ENCODE data around the gene SETDB1. TPM values are rescaled to one million over a fixed set of nuclear protein-coding genes. Genes with fewer than 3 reads are reported as not detected.

SETDB1 gene
- total RNA-seq, 1 experiment from 2014 or later = 66.5 TPM

DNA sequence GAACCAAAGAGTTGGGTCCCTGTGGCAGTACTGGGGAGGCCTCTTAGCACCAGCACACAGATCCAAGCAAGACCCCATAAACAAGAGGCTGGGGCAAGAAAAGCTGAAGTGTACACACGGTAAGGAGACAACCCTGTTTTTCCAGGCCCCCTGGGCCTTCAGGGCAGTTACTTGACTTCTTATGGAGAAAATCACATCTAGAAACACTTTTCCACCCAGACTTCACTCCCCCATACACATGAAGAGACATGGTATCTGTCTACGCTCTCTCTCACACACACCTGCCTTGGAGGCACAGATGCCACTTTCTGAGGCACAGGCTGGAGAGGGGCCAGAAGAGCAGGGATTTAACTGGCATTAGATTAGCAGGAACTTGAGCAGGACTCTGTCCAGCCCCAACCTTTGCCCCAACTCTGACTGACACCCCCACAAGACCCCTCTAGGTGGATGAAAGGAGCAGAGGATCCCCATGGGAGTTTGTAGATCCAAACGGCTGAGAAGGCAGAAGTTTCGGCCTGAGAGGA, 46.3 kb downstream of the SETDB1 start:
- Histone ChIP-seq H3K9me3 (ENCODE audit: low read depth, low read length, poor library complexity, severe bottlenecking) (no peaks in the 10 kb centered on the region), H3K36me3 (ENCODE audit: insufficient read depth, low read length, poor library complexity, severe bottlenecking) (peaks cover 17% of the 10 kb centered on the region), H3K4me1 (ENCODE audit: insufficient read depth, low read length, poor library complexity, severe bottlenecking) (peaks cover 37% of the 10 kb centered on the region), H3K4me3 (ENCODE audit: low read depth, low read length, poor library complexity, severe bottlenecking) (peak overlapping the region; percentile 94), H3K27me3 (replicated peaks; ENCODE audit: insufficient read depth, low read depth, low read length, poor library complexity) (no peaks in the 10 kb centered on the region), H3K27ac (ENCODE audit: low read depth, low read length, poor library complexity, severe bottlenecking) (peak overlapping the region; percentile 97)
- no TSS peak for BruUV-seq (replicated peaks)
- intact Hi-C loops (cut with micrococcal nuclease; ENCODE audit: unreplicated experiment) = loop anchor here (10.0 kb wide), 1 partner anchor 408 kb away; no protein-coding TSS in a partner anchor
- ChIA-PET POLR2A (ENCODE audit: low non-redundant PET) (no interaction called here), CTCF (no interaction called here)
- DNase-seq (ENCODE audit: low spot score) = no peak
- TF ChIP-seq EZH2 (IDR thresholded peaks at IDR 0.05; ENCODE audit: borderline replicate concordance, low read depth, low read length, poor library complexity, severe bottlenecking) = no peak
- TF ChIP-seq, protein P1, sequence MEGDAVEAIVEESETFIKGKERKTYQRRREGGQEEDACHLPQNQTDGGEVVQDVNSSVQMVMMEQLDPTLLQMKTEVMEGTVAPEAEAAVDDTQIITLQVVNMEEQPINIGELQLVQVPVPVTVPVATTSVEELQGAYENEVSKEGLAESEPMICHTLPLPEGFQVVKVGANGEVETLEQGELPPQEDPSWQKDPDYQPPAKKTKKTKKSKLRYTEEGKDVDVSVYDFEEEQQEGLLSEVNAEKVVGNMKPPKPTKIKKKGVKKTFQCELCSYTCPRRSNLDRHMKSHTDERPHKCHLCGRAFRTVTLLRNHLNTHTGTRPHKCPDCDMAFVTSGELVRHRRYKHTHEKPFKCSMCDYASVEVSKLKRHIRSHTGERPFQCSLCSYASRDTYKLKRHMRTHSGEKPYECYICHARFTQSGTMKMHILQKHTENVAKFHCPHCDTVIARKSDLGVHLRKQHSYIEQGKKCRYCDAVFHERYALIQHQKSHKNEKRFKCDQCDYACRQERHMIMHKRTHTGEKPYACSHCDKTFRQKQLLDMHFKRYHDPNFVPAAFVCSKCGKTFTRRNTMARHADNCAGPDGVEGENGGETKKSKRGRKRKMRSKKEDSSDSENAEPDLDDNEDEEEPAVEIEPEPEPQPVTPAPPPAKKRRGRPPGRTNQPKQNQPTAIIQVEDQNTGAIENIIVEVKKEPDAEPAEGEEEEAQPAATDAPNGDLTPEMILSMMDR (conservative IDR thresholded peaks at IDR 0.05; ENCODE audit: low read depth, low read length) = no peak

DNA sequence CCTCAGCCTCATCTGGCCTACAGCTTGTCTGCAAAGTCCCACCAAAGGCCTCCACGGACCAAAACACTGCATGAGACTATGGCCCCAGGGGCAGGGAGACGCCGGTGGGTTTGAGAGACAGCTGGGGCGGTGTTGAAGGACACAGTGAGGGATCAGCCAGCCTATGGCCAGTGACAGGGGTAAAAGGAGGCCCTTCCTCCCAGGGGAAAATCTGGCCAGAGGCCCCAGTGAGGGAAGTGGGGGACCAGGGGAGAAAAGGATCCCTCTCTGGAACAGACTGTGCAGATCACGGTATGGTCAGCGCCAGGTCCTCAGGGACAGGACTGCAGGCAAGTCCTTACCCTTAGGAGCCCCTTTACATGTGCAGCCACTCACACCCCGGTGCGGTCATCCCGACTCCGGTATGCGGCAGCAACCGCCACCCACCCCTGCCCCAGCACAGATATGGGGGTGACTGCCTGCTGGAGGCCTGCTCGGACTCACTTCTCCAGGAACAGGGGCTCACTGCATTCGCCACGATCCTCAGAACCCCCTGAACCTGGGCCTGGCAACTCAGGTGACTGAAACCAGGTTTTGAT, 47.2 kb downstream of the SETDB1 start:
- POLR2A ChIA-PET (ENCODE audit: low non-redundant PET) = no interaction called here
- DNase-seq (ENCODE audit: low spot score) = no peak
- H3K27ac ChIP-seq (ENCODE audit: low read depth, low read length, poor library complexity, severe bottlenecking) = peak overlapping the region; percentile 97

DNA sequence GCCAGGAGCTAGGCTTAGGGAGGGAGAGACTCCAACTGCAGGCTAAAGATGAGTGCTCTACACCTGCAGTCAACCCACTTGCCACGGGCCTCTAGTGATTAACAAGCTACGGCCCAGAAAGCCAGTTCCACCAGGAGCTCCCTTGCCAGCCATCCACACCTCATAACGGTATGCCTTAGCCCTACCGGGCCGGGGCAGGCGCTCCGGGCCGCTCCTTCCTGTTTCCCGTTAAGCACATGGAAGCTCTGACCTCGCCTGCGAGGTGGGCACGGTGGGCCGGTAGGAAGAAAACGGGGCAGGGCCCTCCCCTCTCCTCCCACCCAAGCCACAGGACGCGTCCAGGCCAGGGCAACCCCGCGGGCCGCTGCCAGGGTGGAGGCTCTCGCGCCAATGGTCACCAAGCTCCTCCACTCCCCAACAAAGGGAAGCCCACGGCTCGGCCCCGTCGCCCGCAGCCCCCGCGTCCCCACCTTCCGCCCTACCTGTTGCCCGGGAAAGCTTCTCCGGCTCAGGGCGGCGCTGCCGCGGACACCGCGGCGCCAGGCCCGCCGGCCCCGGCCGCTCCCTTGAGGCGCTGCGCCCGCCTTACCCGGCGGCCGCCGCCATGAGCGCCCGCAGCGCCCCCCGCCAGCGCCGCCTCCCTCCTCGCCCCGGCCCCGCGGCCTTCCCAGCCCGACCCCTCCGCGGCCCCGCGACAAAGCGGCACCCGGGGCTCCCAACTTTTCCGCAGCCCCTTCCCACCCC, 47.8 kb downstream of the SETDB1 start:
- BruUV-seq (replicated peaks) = no TSS peak
- peak; percentile 23 for DNase-seq (ENCODE audit: low spot score)
- CTCF ChIA-PET = interaction anchor here (0.5 kb wide), 1 partner anchor 714 kb away, joined by 6 read pairs; no protein-coding TSS in a partner anchor
- no peaks in the 10 kb centered on the region for H3K27me3 ChIP-seq (replicated peaks; ENCODE audit: insufficient read depth, low read depth, low read length, poor library complexity)
- H3K36me3 ChIP-seq (ENCODE audit: insufficient read depth, low read length, poor library complexity, severe bottlenecking) = peaks cover 2% of the 10 kb centered on the region
- intact Hi-C loops (cut with micrococcal nuclease; ENCODE audit: unreplicated experiment) = loop anchor here (10.0 kb wide), 1 partner anchor 409 kb away; no protein-coding TSS in a partner anchor
- TF ChIP-seq, protein P1 (conservative IDR thresholded peaks at IDR 0.05; ENCODE audit: low read depth, low read length) = no peak
- TF ChIP-seq EZH2 (IDR thresholded peaks at IDR 0.05; ENCODE audit: borderline replicate concordance, low read depth, low read length, poor library complexity, severe bottlenecking) = no peak
- H3K27ac ChIP-seq (ENCODE audit: low read depth, low read length, poor library complexity, severe bottlenecking) = peak overlapping the region; percentile 97
- POLR2A ChIA-PET (ENCODE audit: low non-redundant PET) = interaction anchor here (0.6 kb wide), 1 partner anchor 1015 kb away, joined by 3 read pairs; no protein-coding TSS in a partner anchor
- H3K4me1 ChIP-seq (ENCODE audit: insufficient read depth, low read length, poor library complexity, severe bottlenecking) = peaks cover 41% of the 10 kb centered on the region
- no peaks in the 10 kb centered on the region for H3K9me3 ChIP-seq (ENCODE audit: low read depth, low read length, poor library complexity, severe bottlenecking)
- peak overlapping the region; percentile 94 for H3K4me3 ChIP-seq (ENCODE audit: low read depth, low read length, poor library complexity, severe bottlenecking)

More for the DNA sequence above, 47.2 kb downstream of the SETDB1 start:
- Histone ChIP-seq H3K4me3 (ENCODE audit: low read depth, low read length, poor library complexity, severe bottlenecking) (peak overlapping the region; percentile 94), H3K36me3 (ENCODE audit: insufficient read depth, low read length, poor library complexity, severe bottlenecking) (peaks cover 8% of the 10 kb centered on the region), H3K4me1 (ENCODE audit: insufficient read depth, low read length, poor library complexity, severe bottlenecking) (peaks cover 40% of the 10 kb centered on the region), H3K27me3 (replicated peaks; ENCODE audit: insufficient read depth, low read depth, low read length, poor library complexity) (no peaks in the 10 kb centered on the region), H3K9me3 (ENCODE audit: low read depth, low read length, poor library complexity, severe bottlenecking) (no peaks in the 10 kb centered on the region)
- CTCF ChIA-PET = interaction anchor here (0.5 kb wide), 1 partner anchor 714 kb away, joined by 6 read pairs; no protein-coding TSS in a partner anchor
- no TSS peak for BruUV-seq (replicated peaks)
- TF ChIP-seq EZH2 (IDR thresholded peaks at IDR 0.05; ENCODE audit: borderline replicate concordance, low read depth, low read length, poor library complexity, severe bottlenecking) = no peak
- TF ChIP-seq, protein P1 (conservative IDR thresholded peaks at IDR 0.05; ENCODE audit: low read depth, low read length) = no peak
- intact Hi-C loops (cut with micrococcal nuclease; ENCODE audit: unreplicated experiment) = loop anchor here (10.0 kb wide), 1 partner anchor 409 kb away; no protein-coding TSS in a partner anchor

Data from A673 (cell line).